Measurements from ENCODE around the gene TXNDC17.
A peak's percentile ranks its signal among the peaks of the same experiment; 100 is the strongest.
"Not testable (repeated sequence)": the region's sequence is repeated elsewhere in the genome, so short reads cannot be mapped to it uniquely, and the experiment has no call there.

The TXNDC17 gene

DNA sequence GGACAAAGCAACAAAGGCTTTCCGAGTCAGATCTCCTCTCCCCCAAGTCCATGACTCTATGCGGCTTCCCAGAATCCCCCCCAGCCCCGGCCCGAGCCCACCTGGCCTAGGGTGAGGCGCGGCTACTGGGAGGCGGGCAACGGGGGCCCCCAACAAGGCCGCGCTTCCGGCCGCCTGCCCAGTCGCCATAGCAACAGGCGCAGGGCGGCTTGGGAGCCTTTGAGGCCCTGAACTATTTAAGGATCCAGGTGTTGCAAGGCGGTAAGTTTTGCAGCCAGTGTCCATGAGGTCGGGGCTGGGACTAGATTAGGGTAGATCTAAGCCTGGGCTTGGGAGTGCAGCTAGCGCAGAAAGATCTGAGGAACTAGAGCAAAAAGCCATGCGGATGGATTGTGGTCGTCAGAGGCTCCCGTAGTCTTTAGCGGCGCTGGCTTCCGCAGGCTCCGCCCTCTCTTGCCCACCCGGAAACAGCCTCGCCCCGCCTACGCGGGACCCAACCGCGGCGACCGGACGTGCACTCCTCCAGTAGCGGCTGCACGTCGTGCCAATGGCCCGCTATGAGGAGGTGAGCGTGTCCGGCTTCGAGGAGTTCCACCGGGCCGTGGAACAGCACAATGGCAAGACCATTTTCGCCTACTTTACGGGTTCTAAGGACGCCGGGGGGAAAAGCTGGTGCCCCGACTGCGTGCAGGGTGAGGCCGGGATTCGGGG lies at the start of gene TXNDC17, which contains the start of gene KIAA0753:
Gene TXNDC17 (plus strand): TSS at position 525 of the 711 bp plus-strand sequence. CDS start 23 bp downstream, at position 548.
Gene KIAA0753 (minus strand): TSS at position 176 of the 711 bp plus-strand sequence. CDS start 5,608 bp downstream, outside the sequence.
- peak; percentile 76 for DNase-seq

DNA sequence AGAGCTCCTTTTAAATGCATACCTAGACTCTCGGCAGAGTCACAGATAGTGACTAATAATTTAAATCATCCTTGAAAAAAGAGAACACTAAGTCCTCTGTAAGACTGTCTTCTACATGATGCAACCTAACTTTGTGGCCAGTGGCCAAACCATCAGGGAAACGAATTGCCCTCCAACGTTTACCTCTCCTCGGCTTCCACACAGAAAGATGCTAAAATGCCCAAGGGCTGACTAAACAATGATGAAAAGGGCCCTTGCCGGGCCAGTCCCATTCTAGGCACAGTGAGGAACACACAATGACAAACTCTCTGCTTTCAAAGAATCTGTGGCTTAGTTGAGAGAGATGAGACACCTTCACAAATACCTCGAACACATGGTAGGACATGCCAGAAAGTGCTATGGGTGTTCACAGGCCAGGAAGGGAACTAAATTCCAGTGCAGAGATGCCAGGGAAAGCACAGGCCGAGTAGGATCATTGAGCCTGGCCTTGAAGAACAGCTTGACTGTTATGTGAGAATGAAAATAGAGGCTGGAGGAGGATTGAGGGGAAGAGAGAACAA lies 49.2 kb upstream of the TXNDC17 start:
- DNase-seq, result no peak

DNA sequence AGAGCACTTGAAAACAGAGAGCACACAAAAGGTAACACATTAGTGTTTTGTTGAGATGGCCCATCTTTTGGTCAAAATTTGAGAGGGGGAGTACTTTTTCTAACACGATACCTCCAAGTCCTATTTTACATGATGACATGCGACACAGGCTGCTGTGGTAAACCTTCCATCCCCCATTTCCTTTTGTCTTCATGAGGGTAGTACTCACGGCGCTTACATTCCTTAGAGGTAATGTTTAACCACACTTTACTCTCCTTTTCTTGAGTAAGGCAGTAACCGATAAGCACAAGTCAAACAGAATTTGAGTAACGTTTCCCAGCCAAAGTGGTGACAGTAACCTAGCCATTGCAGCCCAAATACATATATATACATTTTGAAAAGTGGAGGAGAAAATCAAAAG lies 48.7 kb upstream of the TXNDC17 start:
- DNase-seq, result no peak

GRCh38 chr17:6593371-6593770 lies 47.5 kb upstream of the TXNDC17 start:
- DNase-seq, result not testable (repeated sequence)

GRCh38 chr17:6596081-6596480 lies 44.8 kb upstream of the TXNDC17 start:
- no peak for DNase-seq

GRCh38 chr17:6596511-6596910 lies 44.3 kb upstream of the TXNDC17 start:
- no peak for DNase-seq

DNA sequence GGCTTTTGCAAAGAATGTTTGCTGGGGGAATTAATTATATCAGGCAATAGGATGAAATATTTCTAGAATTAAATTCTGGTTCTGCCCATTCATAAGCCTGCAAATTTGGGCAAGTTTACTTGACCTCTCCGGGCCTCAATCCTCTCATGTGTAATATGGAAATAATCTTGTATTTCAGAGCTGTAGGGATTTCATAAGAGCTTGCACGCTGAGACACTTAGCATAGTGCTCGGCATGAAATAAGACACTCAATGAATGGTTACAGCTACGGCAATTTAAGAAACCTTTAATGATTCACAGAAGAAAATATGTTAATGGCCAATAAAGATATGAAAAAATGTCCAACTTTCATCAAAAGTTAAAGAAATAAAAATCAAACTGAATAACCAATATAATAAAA lies 43.9 kb upstream of the TXNDC17 start:
- DNase-seq, result no peak

DNA sequence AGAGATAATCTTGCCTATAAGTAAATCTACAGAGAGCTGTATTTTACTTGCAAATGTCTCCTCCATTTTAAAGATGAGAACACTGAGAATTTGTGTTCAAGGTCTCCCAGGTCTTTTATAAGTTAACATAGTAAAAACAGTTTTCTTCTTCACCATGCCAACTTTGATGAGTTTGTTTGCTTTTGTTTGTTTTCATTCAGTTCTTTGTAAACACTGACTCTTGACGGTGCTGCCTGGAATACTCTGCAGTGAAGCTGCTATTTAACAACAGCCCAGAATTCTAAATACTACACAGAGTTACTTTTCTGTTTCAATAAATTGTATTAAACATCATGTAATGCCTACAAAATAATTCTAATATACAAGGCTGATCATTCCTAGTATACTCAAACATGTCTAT lies 43.1 kb upstream of the TXNDC17 start:
- DNase-seq, result no peak

DNA sequence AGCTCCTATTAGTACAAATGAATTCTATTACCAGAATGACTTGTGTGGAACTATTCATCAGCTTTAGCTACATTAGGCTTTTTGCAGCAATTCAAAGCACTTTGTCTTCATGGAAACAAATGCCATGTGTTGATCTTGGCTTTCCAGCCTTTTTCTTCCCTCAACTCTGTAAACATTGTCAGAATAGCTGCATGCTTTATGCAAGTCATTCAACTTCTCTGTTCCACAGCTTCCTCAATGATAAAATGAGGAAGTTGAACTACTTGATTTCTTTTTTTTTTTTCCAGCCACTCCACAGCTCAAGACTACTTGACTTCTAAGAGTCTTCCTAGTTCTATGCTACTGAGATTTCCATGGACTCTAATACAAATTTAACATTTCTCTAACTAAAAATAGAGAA lies 41.5 kb upstream of the TXNDC17 start:
- no peak for DNase-seq

DNA sequence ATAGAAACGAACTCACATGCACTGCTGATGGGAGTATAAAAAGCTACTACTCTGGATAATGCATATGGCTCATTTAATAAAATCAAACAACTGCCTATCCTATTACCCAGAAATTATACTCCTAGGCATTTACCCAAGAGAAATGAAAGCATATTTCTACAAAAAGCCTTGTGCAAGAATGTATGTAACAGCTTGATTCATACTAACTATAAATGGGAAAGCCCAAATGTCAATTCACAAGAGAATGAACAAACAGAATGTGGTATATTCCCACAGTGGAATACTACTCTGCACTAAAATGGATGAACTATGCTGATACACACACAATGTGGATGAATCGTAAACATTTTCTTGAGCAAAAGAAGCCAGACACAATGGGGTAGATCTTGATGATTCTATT lies 38.7 kb upstream of the TXNDC17 start:
- no peak for DNase-seq

DNA sequence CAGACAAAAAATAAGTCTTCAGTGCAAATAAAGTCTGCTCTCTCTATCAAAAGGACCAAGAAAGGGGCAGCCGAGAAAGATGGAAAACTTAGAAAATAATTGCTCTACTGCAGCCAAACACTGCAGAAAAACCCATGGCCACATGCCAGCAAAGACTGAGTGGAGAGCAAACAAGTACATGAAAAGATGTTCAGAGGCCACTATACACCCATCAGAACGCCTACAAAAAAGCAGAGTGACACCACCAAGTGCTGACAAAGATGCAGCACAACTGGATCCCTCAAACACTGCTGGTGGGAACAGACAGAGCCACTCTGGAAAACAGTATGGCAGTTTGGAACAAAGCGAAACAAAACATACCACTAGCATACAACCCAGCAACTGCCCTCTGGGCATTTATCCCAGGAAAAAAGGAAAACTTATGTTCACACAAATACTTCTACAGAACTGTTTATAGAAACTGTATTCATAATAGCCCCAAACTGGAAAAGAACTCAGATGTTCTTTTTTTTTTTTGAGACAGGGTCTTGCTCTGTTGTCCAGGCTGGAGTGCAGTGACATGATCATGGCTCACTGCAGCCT lies 37.0 kb upstream of the TXNDC17 start:
- DNase-seq, result no peak

- DNase-seq, result no peak
Measured at GRCh38 chr17:6605142-6605541, 35.7 kb upstream of the TXNDC17 start.

DNA sequence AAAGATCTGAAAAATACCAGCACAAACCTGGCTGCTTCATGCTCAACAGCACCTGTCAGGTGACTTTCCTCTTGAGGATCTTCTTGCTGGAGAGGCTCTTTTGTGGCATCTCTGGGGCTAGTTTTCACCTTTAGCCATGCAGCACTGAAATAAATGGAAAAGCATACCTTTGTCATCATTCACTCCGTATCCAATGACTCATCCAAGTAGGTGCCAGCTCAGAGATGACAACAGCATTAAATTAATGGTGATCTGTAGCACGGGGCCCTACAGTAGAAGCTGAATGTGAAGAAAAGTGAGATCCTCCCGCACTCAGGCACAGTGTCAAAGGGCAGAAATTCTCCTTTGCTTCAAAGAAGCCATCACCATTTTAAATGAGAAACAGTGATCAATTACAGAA lies 32.5 kb upstream of the TXNDC17 start:
- no peak for DNase-seq

- no peak for DNase-seq
Measured at GRCh38 chr17:6610011-6610410, 30.8 kb upstream of the TXNDC17 start.

DNA sequence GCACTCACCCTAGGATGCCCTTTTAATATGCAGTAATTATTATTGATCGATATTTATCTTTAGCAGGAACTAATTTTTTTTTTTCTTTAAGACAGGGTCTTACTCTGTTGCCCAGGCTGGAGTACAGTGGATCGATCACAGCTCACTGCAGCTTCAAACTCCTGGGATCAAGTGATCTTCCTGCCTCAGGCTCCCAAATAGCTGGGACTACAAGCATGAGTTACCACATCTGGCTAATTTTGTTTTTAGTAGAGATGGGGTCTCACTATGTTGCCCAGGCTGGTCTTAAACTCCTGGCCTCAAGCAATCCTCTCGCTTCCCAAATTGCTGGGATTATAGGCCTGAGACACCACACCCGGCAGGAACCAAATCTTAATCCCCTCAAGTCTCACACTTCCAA lies 29.6 kb upstream of the TXNDC17 start:
- DNase-seq, result no peak

DNA sequence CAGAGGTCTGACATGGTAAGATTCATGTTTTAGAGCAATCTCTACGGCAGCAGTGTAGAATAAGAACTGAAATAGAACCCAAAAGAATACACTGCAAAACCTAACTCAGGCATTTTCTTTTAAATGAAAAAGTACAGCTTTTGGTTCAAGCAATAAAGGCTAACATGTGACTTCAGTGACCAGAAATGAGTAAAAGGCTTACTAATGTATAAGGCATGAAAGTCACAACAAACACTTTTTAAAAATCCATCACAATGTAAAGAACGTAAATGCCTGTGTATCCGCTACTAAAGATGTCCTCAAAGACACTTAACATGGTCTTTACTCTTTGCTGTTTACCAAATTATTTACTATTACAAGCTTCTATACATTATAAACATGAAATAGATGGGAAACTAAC lies 16.9 kb upstream of the TXNDC17 start:
- DNase-seq, result no peak

- DNase-seq, result no peak
Measured at GRCh38 chr17:6626616-6627015, 14.2 kb upstream of the TXNDC17 start.

DNA sequence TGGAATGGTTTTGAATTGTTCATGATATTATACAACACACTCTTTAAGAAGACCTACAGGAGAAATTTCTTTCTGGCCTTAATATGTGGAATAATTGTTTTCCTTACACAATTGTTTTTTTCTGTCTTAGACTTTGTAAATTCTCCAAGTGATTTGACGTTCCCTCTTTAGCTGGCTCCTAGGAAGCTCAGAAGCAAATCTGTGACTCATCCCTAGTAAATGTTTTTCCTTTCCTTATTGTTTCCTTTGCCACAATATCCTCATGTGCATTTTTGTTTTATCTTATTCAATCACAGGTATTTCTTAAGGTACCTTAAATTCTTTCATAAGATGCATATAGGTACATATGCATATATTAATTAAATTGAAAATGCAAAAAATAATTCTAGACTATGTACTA lies 13.8 kb upstream of the TXNDC17 start:
- no peak for DNase-seq

DNA sequence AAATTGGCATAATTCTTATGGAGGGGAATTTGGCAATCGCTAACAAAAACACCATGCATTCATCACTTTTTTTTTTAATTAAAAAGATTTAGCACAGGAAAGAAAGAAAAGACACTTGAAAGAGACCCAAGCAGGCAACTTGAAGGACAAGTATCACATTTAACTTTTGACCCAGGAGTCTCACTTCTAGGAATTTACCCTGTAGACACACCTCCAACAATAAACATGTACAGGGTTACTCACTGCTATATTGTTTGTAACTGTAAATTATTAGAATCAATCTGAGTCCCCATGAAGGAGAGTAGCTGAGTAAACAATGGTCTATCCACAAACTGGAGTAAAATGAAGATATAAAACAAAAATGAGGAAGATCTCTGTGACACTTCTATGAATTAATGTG lies 10.5 kb upstream of the TXNDC17 start:
- no peak for DNase-seq

- no peak for DNase-seq
Measured at GRCh38 chr17:6632530-6632929, 8.3 kb upstream of the TXNDC17 start.

GRCh38 chr17:6633263-6633662 lies 7.6 kb upstream of the TXNDC17 start:
- DNase-seq, result no peak

- no peak for DNase-seq
Measured at GRCh38 chr17:6636105-6636504, 4.8 kb upstream of the TXNDC17 start.

GRCh38 chr17:6636616-6637457 lies 4.0 kb upstream of the TXNDC17 start:
- DNase-seq, result no peak

GRCh38 chr17:6637458-6637840 lies 3.4 kb upstream of the TXNDC17 start:
- DNase-seq, result no peak
